WI38 (cell line): ENCODE data around the gene ARHGDIA.
A peak's percentile ranks its signal among the peaks of the same experiment; 100 is the strongest.

Experiments used
- H3K4me3 ChIP-seq: 2 replicates; pipeline ENCODE4 v1.5.1; 2011; ENCODE audit warnings: low read depth, mild to moderate bottlenecking, control low read depth, low read length
- CTCF ChIP-seq: IDR thresholded peaks from 2 replicates; pipeline ENCODE4 v1.5.1; 2012; ENCODE audit warnings: low read depth, mild to moderate bottlenecking, control low read depth, low read length

The ARHGDIA gene

GRCh38 chr17:81821603-81822311 is 49.4 kb downstream of the ARHGDIA start:
- H3K4me3 ChIP-seq, result no peak overlapping the region
- peak; percentile 55 for TF ChIP-seq CTCF

GRCh38 chr17:81821147-81821546 is 50.0 kb downstream of the ARHGDIA start:
- no peak overlapping the region for H3K4me3 ChIP-seq
- no peak for TF ChIP-seq CTCF

DNA sequence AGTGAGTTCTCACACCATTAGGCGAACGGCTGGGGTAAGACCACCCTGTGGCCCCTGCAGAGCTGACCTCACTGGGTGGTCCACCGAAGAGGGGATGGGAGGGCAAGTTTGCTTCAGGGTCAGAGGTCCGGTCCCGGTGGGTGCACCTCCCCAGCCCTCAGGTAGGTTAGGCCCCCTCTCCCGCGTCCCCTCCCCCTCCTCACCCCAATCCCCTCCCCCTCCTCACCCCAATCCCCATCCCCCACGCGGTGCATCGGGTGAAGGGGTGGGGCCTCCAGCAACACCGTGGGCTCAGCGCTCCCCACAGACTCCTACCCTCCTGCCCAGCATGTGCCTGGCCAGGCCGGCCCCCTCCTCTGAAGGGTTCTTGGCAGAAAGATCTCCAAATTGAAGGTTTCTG is 51.4 kb downstream of the ARHGDIA start:
- H3K4me3 ChIP-seq, result no peak overlapping the region
- TF ChIP-seq CTCF, result no peak

DNA sequence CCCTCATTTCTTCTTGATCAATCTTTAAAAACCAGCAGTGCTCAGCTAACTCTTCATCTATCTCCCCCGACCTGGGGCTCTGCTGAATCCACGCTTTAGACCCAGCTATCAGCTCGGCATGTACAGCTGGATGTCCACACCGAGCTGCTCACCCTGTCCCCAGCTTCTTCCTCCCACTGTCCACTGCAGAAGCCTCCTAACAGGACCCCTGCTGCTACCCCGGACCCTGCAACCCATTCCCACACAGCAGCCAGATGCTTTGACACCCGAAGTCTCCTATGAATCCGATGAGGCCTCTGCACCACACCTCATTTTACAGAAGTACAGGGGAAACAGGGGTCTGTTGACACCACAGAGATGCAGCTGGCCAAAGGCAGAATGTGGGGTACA is 53.4 kb downstream of the ARHGDIA start:
- no peak overlapping the region for H3K4me3 ChIP-seq
- no peak for TF ChIP-seq CTCF
